Transverse colon (tissue), 4 donors: ENCODE measurements around the gene SAMHD1. TPM values are rescaled to one million over a fixed set of nuclear protein-coding genes. Genes with fewer than 3 reads are reported as not detected.
"Not testable (repeated sequence)": the region's sequence is repeated elsewhere in the genome, so short reads cannot be mapped to it uniquely, and the experiment has no call there.

Experiments used
- DNase-seq: peaks from one replicate; pipeline ENCODE4 v3.0.0-alpha.2; 2019
- H3K27ac ChIP-seq, 4 donors: fragments of 200-600 bp; sonication (generic); 2 replicates each; pipeline ENCODE4 v1.5.1; 2016 to 2018; ENCODE audit warnings: inconsistent platforms in 4 of 4
- H3K27me3 ChIP-seq: fragments of 200-600 bp; sonication (generic); 2 replicates; pipeline ENCODE4 v1.5.1; 2017; ENCODE audit warnings: inconsistent platforms
- H3K36me3 ChIP-seq, 4 donors: fragments of 200-600 bp; sonication (generic); 2 replicates each; pipeline ENCODE4 v1.5.1; 2017 to 2019; ENCODE audit warnings: inconsistent platforms in 4 of 4
- H3K4me1 ChIP-seq, 4 donors: fragments of 200-600 bp; sonication (generic); 2 replicates each; pipeline ENCODE4 v1.5.1; 2017 to 2020; ENCODE audit warnings: inconsistent platforms in 4 of 4
- H3K4me3 ChIP-seq, 4 donors: fragments of 200-600 bp; sonication (generic); 1 replicate in 1 of 4; 2 replicates in 3 of 4; pipeline versions ENCODE4 v1.5.1 to v1.6.1; 2017 to 2019; ENCODE audit warnings: inconsistent platforms in 4 of 4
- H3K9me3 ChIP-seq, 2 donors: fragments of 200-600 bp; sonication (generic); 2 replicates each; pipeline ENCODE4 v1.5.1; 2017 to 2019; ENCODE audit warnings: inconsistent platforms in 2 of 2
- EP300 ChIP-seq: sonication (generic); formaldehyde crosslinking; IDR thresholded peaks from one replicate; pipeline ENCODE4 v1.6.1; 2017; ENCODE audit warnings: antibody characterized with exemption, low read depth
- POLR2A ChIP-seq: fragments of 450-650 bp; IDR thresholded peaks from one replicate; pipeline ENCODE4 v1.6.1; 2016; ENCODE audit warnings: antibody characterized with exemption, mild to moderate bottlenecking, moderate library complexity
- POLR2AphosphoS5 ChIP-seq, 3 donors: sonication (generic); formaldehyde crosslinking; IDR thresholded peaks; one replicate each; pipeline ENCODE4 v1.6.1; 2016; ENCODE audit warnings: antibody characterized with exemption in 3 of 3
- WGBS, 2 donors: methylation state at CpG; one replicate each; pipeline ENCODE4 v1.1.5; 2018; ENCODE audit warnings: low coverage in 1 of 2; 5-methylcytosine and 5-hydroxymethylcytosine counted together
- in situ Hi-C, 4 donors: fragments of 200-750 bp; cut with MboI; loops; one replicate each; pipeline versions ENCODE4 v1.15.0 to v1.15.1; 2017; ENCODE audit warnings: low sequenced_read_pairs in 3 of 4, low pct_ligation_motif_present in 1 of 4, low pct_unique_long_range_greater_than_20kb in 1 of 4
- intact Hi-C: fragments of 100-400 bp; cut with DNase I; formaldehyde crosslinking; loops from one replicate; pipeline ENCODE4 v1.15.1; 2023; ENCODE audit warnings: low total_unique reads
- total RNA-seq, 4 donors: library from RNA; depleted of rRNA; stranded (reverse); fragments of >200 nt; gene quantifications; one replicate each; pipeline ENCODE4 v1.1.0, GENCODE V29; 2016
- TF ChIP-seq, protein P1 (sequence below), 5 experiments: fragments of 200-600 bp in 3 of 5; fragments of 450-650 bp in 2 of 5; sonication (generic) in 3 of 5; IDR thresholded peaks; 1 replicate in 2 of 5; 2 replicates in 3 of 5; pipeline ENCODE4 v1.5.1; 2016 to 2017; ENCODE audit warnings: antibody characterized with exemption in 5 of 5, inconsistent platforms in 3 of 5, mild to moderate bottlenecking in 2 of 5, moderate library complexity in 1 of 5

The SAMHD1 gene
- total RNA-seq, 4 donors from 2014 or later = 40.6 to 96.9 (median 70.6) TPM

DNA sequence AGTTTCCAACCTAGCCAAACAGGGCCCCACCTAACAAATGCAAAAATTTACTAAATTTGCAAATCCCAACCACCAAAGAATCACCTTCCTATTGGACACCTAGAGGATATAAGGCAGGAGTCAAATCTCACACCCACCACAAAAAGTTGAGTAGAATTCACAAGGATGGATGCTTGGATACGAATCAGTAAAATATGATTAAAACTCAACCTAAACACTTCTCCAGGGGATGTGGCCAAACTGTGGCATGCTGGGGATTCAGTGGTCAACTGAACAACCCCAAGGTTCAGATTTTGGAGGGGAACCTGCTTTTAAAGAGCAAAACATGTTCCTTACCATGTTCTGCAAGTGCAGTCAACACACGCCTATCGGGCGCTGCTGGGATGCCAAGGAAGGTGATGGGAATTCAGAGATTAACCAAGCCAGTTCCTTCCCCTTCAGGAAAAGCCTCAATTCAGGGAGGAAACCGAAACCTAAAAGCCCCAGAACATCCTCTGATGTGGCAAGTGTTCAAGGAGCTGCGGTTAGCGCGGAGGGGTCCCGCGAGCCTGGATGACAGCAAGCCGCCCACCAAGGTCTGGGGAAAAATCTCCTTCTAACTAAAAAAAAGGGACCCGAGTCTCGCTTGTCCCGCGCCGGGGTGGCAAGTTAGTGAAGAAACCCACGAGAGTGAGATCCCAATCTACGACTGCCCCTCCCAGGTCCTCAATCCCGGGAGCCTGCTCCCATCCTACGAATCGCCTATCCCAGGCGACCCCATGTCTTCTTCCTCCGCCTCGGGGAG lies 902 bp downstream of the SAMHD1 start:
- in situ Hi-C loops = no loop called here

GRCh38 chr20:36941401-36941835 lies 10.1 kb downstream of the SAMHD1 start:
- Histone ChIP-seq H3K27ac (peak overlapping the region; percentile 59 to 79 (median 78)), H3K9me3 (no peaks in the 10 kb centered on the region), H3K4me1 (peaks cover 16 to 80% (median 32%) of the 10 kb centered on the region in 4 donors), H3K4me3 (no peak overlapping the region), H3K36me3 (peaks cover 0 to 19% (median 6%) of the 10 kb centered on the region in 4 donors), H3K27me3 (no peaks in the 10 kb centered on the region)
- 50 to 70% methylated on average over 1 of the region's 1 CpG for WGBS, 2 donors
- TF ChIP-seq POLR2AphosphoS5 (IDR thresholded peaks at IDR 0.05) = no peak
- no peak for TF ChIP-seq EP300
- no peak for TF ChIP-seq POLR2A
- TF ChIP-seq, protein P1, sequence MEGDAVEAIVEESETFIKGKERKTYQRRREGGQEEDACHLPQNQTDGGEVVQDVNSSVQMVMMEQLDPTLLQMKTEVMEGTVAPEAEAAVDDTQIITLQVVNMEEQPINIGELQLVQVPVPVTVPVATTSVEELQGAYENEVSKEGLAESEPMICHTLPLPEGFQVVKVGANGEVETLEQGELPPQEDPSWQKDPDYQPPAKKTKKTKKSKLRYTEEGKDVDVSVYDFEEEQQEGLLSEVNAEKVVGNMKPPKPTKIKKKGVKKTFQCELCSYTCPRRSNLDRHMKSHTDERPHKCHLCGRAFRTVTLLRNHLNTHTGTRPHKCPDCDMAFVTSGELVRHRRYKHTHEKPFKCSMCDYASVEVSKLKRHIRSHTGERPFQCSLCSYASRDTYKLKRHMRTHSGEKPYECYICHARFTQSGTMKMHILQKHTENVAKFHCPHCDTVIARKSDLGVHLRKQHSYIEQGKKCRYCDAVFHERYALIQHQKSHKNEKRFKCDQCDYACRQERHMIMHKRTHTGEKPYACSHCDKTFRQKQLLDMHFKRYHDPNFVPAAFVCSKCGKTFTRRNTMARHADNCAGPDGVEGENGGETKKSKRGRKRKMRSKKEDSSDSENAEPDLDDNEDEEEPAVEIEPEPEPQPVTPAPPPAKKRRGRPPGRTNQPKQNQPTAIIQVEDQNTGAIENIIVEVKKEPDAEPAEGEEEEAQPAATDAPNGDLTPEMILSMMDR (IDR thresholded peaks at IDR 0.05) = no peak
- intact Hi-C loops = no loop called here
- DNase-seq = peak; percentile 12
- in situ Hi-C loops = no loop called here

More for the DNA sequence above, 902 bp downstream of the SAMHD1 start:
- DNase-seq = peak; percentile 39
- no peaks in the 10 kb centered on the region for H3K27me3 ChIP-seq
- TF ChIP-seq POLR2AphosphoS5 (IDR thresholded peaks at IDR 0.05) = no peak
- TF ChIP-seq, protein P1 (IDR thresholded peaks at IDR 0.05) = peak in 1 of 5 experiments; percentile 21
- H3K9me3 ChIP-seq = no peaks in the 10 kb centered on the region
- peak overlapping the region; percentile 90 to 97 (median 91) for H3K27ac ChIP-seq
- H3K4me3 ChIP-seq = peak overlapping the region; percentile 58 to 95 (median 80)
- intact Hi-C loops = no loop called here
- peaks cover 0 to 4% (median 2%) of the 10 kb centered on the region in 4 donors for H3K36me3 ChIP-seq
- 2% methylated on average over 24 of the region's 24 CpGs; no CpG with 5 or more reads in 1 of the 2 donors for WGBS, 2 donors
- H3K4me1 ChIP-seq = peaks cover 6 to 52% (median 15%) of the 10 kb centered on the region in 4 donors

DNA sequence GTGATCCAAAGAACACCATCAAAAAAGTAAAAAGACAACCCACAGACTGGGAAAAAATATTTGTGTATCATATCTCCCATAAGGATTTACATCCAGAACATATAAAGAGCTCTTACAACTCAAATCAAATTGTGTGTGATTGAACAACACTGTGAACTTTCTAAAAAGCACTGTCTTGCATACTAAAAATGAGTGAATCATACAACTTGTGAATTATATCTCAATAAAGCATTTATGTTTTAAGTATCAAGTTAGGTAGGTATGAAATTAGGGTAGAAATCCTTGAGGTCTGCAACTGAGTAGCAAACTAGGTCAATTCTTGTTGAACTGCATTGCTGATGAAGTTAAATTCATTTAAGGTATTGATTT lies 14.1 kb downstream of the SAMHD1 start:
- DNase-seq = no peak
- Histone ChIP-seq H3K27me3 (no peaks in the 10 kb centered on the region), H3K36me3 (peaks cover 0 to 9% (median 2%) of the 10 kb centered on the region in 4 donors), H3K9me3 (no peaks in the 10 kb centered on the region), H3K4me1 (peaks cover 6 to 53% (median 28%) of the 10 kb centered on the region in 4 donors), H3K4me3 (no peak overlapping the region), H3K27ac (peak overlapping the region; percentile 36 to 70 (median 58))
- intact Hi-C loops (no loop called here), in situ Hi-C loops (no loop called here)
- TF ChIP-seq EP300 (no peak), POLR2A (no peak), POLR2AphosphoS5 (IDR thresholded peaks at IDR 0.05) (no peak)
- TF ChIP-seq, protein P1 (IDR thresholded peaks at IDR 0.05) = no peak

GRCh38 chr20:36936761-36937401 lies 14.6 kb downstream of the SAMHD1 start:
- WGBS, 2 donors = 85 to 88% methylated on average over 5 to 9 of the region's 9 CpGs
- H3K27me3 ChIP-seq, intact Hi-C loops, H3K9me3 ChIP-seq, DNase-seq, in situ Hi-C loops, H3K36me3 ChIP-seq: not testable (repeated sequence)
- Histone ChIP-seq H3K4me1 (peaks cover 6 to 47% (median 25%) of the 10 kb centered on the region in 4 donors), H3K27ac (peak overlapping the region; percentile 46 to 70 (median 66)), H3K4me3 (peak overlapping the region in 1 of 4 donors; percentile 4)
